IPS-11a (cell line): ENCODE results near the gene COL13A1.

ENCODE experiments used
- H3K4me3 ChIP-seq: one replicate; pipeline ENCODE4 v1.5.1; 2013; ENCODE audit warnings: low read depth, low read length, control low read depth

Gene COL13A1

DNA sequence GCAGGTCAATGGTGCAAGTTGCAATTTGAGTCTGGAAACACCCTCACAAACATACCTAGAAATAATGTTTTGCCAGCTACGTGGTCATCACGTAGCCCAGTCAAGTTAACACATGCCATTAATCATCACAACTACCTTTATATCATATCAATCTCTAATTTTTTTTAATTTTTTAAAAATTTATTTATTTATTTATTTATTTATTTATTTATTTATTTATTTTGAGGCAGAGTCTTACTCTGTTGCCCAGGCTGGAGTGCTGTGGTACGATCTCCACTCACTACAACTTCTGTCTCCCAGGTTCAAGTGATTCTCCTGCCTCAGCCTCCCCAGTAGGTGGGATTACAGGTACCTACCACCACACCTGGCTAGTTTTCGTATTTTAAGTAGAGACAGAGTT lies 198.6 kb downstream of the COL13A1 start:
- no peak overlapping the region for H3K4me3 ChIP-seq

GRCh38 chr10:70007116-70007820 lies 205.6 kb downstream of the COL13A1 start:
- H3K4me3 ChIP-seq, result no peak overlapping the region
